ENCODE results near the gene CCRL2.
"Not testable (repeated sequence)": the region's sequence is repeated elsewhere in the genome, so short reads cannot be mapped to it uniquely, and the experiment has no call there.

DNA sequence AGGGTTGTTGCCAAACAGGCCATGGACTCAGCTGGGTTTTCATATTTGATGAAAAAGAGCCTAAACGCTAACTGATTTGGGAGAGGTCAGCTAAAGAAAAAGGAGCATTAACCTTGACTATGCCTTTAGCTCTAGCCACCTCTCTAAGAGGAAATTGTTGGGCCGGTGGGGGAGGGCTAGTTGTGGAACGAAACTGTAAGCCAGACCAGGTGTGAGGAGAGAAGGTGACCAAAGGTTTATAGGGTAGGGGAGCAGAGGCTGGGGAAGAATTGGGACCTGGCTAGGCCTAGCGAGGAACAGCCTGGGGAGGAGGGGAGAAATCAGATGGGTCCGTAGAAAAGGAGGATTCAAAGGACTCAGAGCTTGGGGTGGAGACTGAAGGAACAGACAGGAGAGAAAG is 15.5 kb upstream of the CCRL2 start:
- not testable (repeated sequence) for TF ChIP-seq SUZ12 (IDR thresholded peaks at IDR 0.05; ENCODE audit: extremely low read depth, insufficient read depth, insufficient read length); YY1 (IDR thresholded peaks at IDR 0.05; ENCODE audit: insufficient read depth, insufficient read length); ZNF274 (IDR thresholded peaks at IDR 0.05; ENCODE audit: low read depth, low read length)

All from NT2/D1 (cell line).